ENCODE data around the gene ERICH6. TPM values are rescaled to one million over a fixed set of nuclear protein-coding genes. Genes with fewer than 3 reads are reported as not detected.

Gene ERICH6
- total RNA-seq, 1 experiment from 2014 or later, result 0.28 TPM

GRCh38 chr3:150635526-150635925 lies 68.2 kb downstream of the ERICH6 start:
- H3K27ac ChIP-seq (ENCODE audit: low read length), result no peak overlapping the region
- no peaks in the 10 kb centered on the region for H3K27me3 ChIP-seq (ENCODE audit: control insufficient read depth, insufficient read depth, low read length)
- no TSS peak for BruUV-seq (replicated peaks)
- H3K9me3 ChIP-seq (ENCODE audit: control insufficient read depth, insufficient read depth, low read depth, low read length), result no peaks in the 10 kb centered on the region
- no peaks in the 10 kb centered on the region for H3K4me1 ChIP-seq (ENCODE audit: control insufficient read depth, insufficient read depth, low read length)
- POLR2A ChIA-PET, result interaction anchor here (0.7 kb wide), 1 partner anchor 13 kb away, joined by 3 read pairs; no protein-coding TSS in a partner anchor
- in situ Hi-C loops (cut with HindIII; ENCODE audit: low pct_unique_long_range_greater_than_20kb, low sequenced_read_pairs) (no loop called here), intact Hi-C loops (cut with micrococcal nuclease; ENCODE audit: unreplicated experiment) (no loop called here)
- ATAC-seq (no peak), DNase-seq (ENCODE audit: low read depth, low spot score) (no peak)
- H3K4me3 ChIP-seq (ENCODE audit: low read depth in 2 of 2, low read length in 2 of 2), result no peak overlapping the region
- no peaks in the 10 kb centered on the region for H3K36me3 ChIP-seq (ENCODE audit: control insufficient read depth, insufficient read depth, low read length)
- CTCF ChIA-PET, result no interaction called here
- no peak for TF ChIP-seq SIN3A (IDR thresholded peaks at IDR 0.05; ENCODE audit: borderline replicate concordance, insufficient read depth, low read depth, low read length)
- no peak for TF ChIP-seq TCF7L2 (IDR thresholded peaks at IDR 0.05; ENCODE audit: low read depth, low read length)

DNA sequence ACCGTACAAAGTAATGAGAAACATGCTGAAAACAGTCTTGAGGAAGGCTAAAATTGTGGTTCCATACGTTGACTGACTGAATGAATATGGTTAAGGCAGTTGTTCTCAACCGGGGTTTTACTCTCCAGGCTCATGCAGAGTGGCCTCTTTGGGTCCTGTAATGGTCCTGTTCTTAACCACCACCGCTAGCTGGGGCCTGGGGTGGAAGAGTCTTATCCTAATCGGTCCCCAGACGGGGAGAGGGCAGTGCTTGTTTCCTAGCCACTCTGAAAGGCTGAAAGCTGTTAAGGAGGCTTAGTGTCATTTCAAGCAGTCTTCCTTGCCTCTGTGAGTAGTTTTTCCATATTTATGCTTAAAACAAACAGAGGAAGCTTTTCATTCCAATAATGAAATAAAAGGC lies 68.6 kb downstream of the ERICH6 start:
- DNase-seq (ENCODE audit: low read depth, low spot score) (no peak), ATAC-seq (no peak)
- CTCF ChIA-PET, result no interaction called here
- H3K27ac ChIP-seq (ENCODE audit: low read length), result no peak overlapping the region
- no peaks in the 10 kb centered on the region for H3K9me3 ChIP-seq (ENCODE audit: control insufficient read depth, insufficient read depth, low read depth, low read length)
- H3K36me3 ChIP-seq (ENCODE audit: control insufficient read depth, insufficient read depth, low read length), result no peaks in the 10 kb centered on the region
- H3K4me3 ChIP-seq (ENCODE audit: low read depth in 2 of 2, low read length in 2 of 2), result no peak overlapping the region
- in situ Hi-C loops (cut with HindIII; ENCODE audit: low pct_unique_long_range_greater_than_20kb, low sequenced_read_pairs), result no loop called here
- intact Hi-C loops (cut with micrococcal nuclease; ENCODE audit: unreplicated experiment), result no loop called here
- no peaks in the 10 kb centered on the region for H3K27me3 ChIP-seq (ENCODE audit: control insufficient read depth, insufficient read depth, low read length)
- no peaks in the 10 kb centered on the region for H3K4me1 ChIP-seq (ENCODE audit: control insufficient read depth, insufficient read depth, low read length)
- no TSS peak for BruUV-seq (replicated peaks)
- TF ChIP-seq TCF7L2 (IDR thresholded peaks at IDR 0.05; ENCODE audit: low read depth, low read length), result no peak
- TF ChIP-seq, protein P1, sequence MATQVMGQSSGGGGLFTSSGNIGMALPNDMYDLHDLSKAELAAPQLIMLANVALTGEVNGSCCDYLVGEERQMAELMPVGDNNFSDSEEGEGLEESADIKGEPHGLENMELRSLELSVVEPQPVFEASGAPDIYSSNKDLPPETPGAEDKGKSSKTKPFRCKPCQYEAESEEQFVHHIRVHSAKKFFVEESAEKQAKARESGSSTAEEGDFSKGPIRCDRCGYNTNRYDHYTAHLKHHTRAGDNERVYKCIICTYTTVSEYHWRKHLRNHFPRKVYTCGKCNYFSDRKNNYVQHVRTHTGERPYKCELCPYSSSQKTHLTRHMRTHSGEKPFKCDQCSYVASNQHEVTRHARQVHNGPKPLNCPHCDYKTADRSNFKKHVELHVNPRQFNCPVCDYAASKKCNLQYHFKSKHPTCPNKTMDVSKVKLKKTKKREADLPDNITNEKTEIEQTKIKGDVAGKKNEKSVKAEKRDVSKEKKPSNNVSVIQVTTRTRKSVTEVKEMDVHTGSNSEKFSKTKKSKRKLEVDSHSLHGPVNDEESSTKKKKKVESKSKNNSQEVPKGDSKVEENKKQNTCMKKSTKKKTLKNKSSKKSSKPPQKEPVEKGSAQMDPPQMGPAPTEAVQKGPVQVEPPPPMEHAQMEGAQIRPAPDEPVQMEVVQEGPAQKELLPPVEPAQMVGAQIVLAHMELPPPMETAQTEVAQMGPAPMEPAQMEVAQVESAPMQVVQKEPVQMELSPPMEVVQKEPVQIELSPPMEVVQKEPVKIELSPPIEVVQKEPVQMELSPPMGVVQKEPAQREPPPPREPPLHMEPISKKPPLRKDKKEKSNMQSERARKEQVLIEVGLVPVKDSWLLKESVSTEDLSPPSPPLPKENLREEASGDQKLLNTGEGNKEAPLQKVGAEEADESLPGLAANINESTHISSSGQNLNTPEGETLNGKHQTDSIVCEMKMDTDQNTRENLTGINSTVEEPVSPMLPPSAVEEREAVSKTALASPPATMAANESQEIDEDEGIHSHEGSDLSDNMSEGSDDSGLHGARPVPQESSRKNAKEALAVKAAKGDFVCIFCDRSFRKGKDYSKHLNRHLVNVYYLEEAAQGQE (IDR thresholded peaks at IDR 0.05; ENCODE audit: insufficient read depth in 1 of 2, low read depth in 2 of 2, low read length in 1 of 2), result no peak
- TF ChIP-seq CTCF (IDR thresholded peaks at IDR 0.05), result no peak
- TF ChIP-seq POLR2AphosphoS5 (IDR thresholded peaks at IDR 0.05; ENCODE audit: low read depth, low read length), result no peak
- no peak for TF ChIP-seq SIN3A (IDR thresholded peaks at IDR 0.05; ENCODE audit: borderline replicate concordance, insufficient read depth, low read depth, low read length)
- POLR2A ChIA-PET, result interaction anchor here (0.7 kb wide), 1 partner anchor 13 kb away, joined by 3 read pairs; no protein-coding TSS in a partner anchor

- H3K36me3 ChIP-seq (ENCODE audit: control insufficient read depth, insufficient read depth, low read length), result peaks cover 13% of the 10 kb centered on the region
- H3K27ac ChIP-seq (ENCODE audit: low read length), result no peak overlapping the region
- H3K4me1 ChIP-seq (ENCODE audit: control insufficient read depth, insufficient read depth, low read length), result no peaks in the 10 kb centered on the region
- no TSS peak for BruUV-seq (replicated peaks)
- ChIA-PET CTCF (no interaction called here), POLR2A (interaction anchor here (0.6 kb wide), 1 partner anchor 1117 kb away, joined by 5 read pairs; no protein-coding TSS in a partner anchor)
- intact Hi-C loops (cut with micrococcal nuclease; ENCODE audit: unreplicated experiment) (no loop called here), in situ Hi-C loops (cut with HindIII; ENCODE audit: low pct_unique_long_range_greater_than_20kb, low sequenced_read_pairs) (no loop called here)
- no peaks in the 10 kb centered on the region for H3K27me3 ChIP-seq (ENCODE audit: control insufficient read depth, insufficient read depth, low read length)
- H3K4me3 ChIP-seq (ENCODE audit: low read depth in 2 of 2, low read length in 2 of 2), result no peak overlapping the region
- no peak for TF ChIP-seq TCF7L2 (IDR thresholded peaks at IDR 0.05; ENCODE audit: low read depth, low read length)
- TF ChIP-seq CTCF (IDR thresholded peaks at IDR 0.05), result no peak
- TF ChIP-seq POLR2AphosphoS5 (IDR thresholded peaks at IDR 0.05; ENCODE audit: low read depth, low read length), result no peak
- TF ChIP-seq SIN3A (IDR thresholded peaks at IDR 0.05; ENCODE audit: borderline replicate concordance, insufficient read depth, low read depth, low read length), result no peak
- TF ChIP-seq, protein P1 (IDR thresholded peaks at IDR 0.05; ENCODE audit: insufficient read depth in 1 of 2, low read depth in 2 of 2, low read length in 1 of 2), result no peak
- ATAC-seq (no peak), DNase-seq (ENCODE audit: low read depth, low spot score) (no peak)
- no peaks in the 10 kb centered on the region for H3K9me3 ChIP-seq (ENCODE audit: control insufficient read depth, insufficient read depth, low read depth, low read length)
Measured at GRCh38 chr3:150631515-150632221, 72.1 kb downstream of the ERICH6 start.
